Measurements from ENCODE around the gene ALOX5.
"Not testable (repeated sequence)": the region's sequence is repeated elsewhere in the genome, so short reads cannot be mapped to it uniquely, and the experiment has no call there.

Gene ALOX5

GRCh38 chr10:45403151-45403550 lies 29.1 kb downstream of the ALOX5 start:
- H3K4me3 ChIP-seq (replicated peaks; ENCODE audit: low read depth, low read length) = no peak overlapping the region
- TF ChIP-seq, protein P1, sequence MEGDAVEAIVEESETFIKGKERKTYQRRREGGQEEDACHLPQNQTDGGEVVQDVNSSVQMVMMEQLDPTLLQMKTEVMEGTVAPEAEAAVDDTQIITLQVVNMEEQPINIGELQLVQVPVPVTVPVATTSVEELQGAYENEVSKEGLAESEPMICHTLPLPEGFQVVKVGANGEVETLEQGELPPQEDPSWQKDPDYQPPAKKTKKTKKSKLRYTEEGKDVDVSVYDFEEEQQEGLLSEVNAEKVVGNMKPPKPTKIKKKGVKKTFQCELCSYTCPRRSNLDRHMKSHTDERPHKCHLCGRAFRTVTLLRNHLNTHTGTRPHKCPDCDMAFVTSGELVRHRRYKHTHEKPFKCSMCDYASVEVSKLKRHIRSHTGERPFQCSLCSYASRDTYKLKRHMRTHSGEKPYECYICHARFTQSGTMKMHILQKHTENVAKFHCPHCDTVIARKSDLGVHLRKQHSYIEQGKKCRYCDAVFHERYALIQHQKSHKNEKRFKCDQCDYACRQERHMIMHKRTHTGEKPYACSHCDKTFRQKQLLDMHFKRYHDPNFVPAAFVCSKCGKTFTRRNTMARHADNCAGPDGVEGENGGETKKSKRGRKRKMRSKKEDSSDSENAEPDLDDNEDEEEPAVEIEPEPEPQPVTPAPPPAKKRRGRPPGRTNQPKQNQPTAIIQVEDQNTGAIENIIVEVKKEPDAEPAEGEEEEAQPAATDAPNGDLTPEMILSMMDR (IDR thresholded peaks at IDR 0.05; ENCODE audit: low read length, missing control alignments) = no peak

GRCh38 chr10:45404087-45404769 lies 30.2 kb downstream of the ALOX5 start:
- DNase-seq (ENCODE audit: low read depth) = no peak
- TF ChIP-seq, protein P1 (IDR thresholded peaks at IDR 0.05; ENCODE audit: low read length, missing control alignments) = no peak
- no peak overlapping the region for H3K4me3 ChIP-seq (replicated peaks; ENCODE audit: low read depth, low read length)

More at GRCh38 chr10:45403151-45403550, 29.1 kb downstream of the ALOX5 start:
- peak; percentile 45 for DNase-seq (ENCODE audit: low read depth)

- DNase-seq (ENCODE audit: low read depth) = no peak
- TF ChIP-seq, protein P1 (IDR thresholded peaks at IDR 0.05; ENCODE audit: low read length, missing control alignments) = no peak
- no peak overlapping the region for H3K4me3 ChIP-seq (replicated peaks; ENCODE audit: low read depth, low read length)
Measured at GRCh38 chr10:45404770-45405120, 30.7 kb downstream of the ALOX5 start.

GRCh38 chr10:45407542-45407941 lies 33.5 kb downstream of the ALOX5 start:
- no peak overlapping the region for H3K4me3 ChIP-seq (replicated peaks; ENCODE audit: low read depth, low read length)
- DNase-seq (ENCODE audit: low read depth) = no peak
- TF ChIP-seq, protein P1 (IDR thresholded peaks at IDR 0.05; ENCODE audit: low read length, missing control alignments) = no peak

DNA sequence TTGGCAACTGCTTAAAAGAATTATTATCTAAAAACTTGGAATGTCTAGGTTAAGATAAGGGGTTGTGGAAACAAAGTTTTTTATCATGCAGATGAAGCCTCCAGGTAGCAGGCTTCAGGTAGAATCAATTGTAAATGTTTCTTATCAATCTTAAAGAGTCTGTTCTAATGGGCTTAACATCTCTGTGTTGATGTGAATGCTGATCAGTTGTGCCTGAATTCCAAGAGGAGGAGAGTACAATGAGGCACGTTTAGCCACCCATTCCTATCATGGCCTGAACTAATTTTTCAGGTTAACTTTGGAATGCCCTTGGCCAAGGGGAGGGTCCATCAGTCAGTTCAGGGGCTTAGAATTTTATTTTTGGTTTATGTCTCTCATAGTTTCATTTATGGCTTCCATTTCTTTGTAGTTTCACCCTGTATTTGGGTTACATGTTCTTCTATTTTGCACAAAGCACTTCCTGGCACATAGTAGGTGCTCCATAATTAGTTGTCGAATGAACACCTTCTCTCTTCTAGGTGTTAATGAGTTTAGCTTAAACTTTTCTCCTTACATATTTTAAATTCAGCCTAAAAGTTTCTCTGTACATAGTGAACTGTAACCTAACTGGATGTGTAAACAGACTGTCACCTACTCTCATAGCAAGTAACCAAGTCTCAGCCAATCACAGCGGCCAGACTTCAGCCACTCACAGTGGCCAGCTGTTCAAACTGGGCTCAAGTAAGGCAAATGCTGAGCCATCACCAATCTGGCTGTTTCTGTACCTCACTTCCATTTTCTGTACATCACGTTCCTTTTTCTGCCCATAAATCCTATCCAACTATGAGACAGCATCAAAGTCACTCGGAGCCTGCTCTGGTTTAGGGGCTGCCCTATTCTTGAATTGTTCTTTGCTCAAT lies 34.7 kb downstream of the ALOX5 start:
- TF ChIP-seq, protein P1 (IDR thresholded peaks at IDR 0.05; ENCODE audit: low read length, missing control alignments) = no peak
- no peak overlapping the region for H3K4me3 ChIP-seq (replicated peaks; ENCODE audit: low read depth, low read length)
- no peak for DNase-seq (ENCODE audit: low read depth)

- DNase-seq (ENCODE audit: low read depth); H3K4me3 ChIP-seq (replicated peaks; ENCODE audit: low read depth, low read length): not testable (repeated sequence)
Measured at GRCh38 chr10:45409347-45409746, 35.3 kb downstream of the ALOX5 start.

GRCh38 chr10:45409782-45410181 lies 35.8 kb downstream of the ALOX5 start:
- DNase-seq (ENCODE audit: low read depth) = no peak
- TF ChIP-seq, protein P1 (IDR thresholded peaks at IDR 0.05; ENCODE audit: low read length, missing control alignments) = no peak
- no peak overlapping the region for H3K4me3 ChIP-seq (replicated peaks; ENCODE audit: low read depth, low read length)

Measured in fibroblast of pulmonary artery (primary cell).